GM21367 (cell line): Measurements from ENCODE around the gene METTL15.
"Not testable (repeated sequence)": the region's sequence is repeated elsewhere in the genome, so short reads cannot be mapped to it uniquely, and the experiment has no call there.

Experiments used
- ATAC-seq: cut with Tn5 transposase; IDR thresholded peaks from one replicate; pipeline ENCODE4 v1.9.1; 2021; ENCODE audit not compliant: unreplicated experiment

Gene METTL15

GRCh38 chr11:28195449-28195848 is 87.3 kb downstream of the METTL15 start:
- no peak for ATAC-seq

DNA sequence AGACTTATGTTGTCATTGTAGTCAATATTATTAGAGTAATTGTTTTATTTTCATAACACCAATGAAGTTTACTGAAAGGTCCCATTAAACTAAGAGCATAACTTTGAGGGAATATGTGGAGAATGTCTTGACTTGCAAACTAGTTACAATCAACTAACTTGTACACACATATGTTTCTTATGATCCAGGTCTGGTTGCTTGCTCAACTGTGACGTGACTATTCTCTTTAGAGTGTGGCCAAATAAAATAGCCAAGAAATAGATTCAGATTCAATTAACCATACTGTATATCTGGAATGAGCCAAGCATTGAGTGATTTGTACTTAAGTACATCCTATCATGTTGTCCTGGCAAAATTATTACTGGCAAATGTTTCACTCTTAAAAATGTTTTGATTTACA is 101.7 kb downstream of the METTL15 start:
- no peak for ATAC-seq

- not testable (repeated sequence) for ATAC-seq
These were observed 113.9 kb downstream of the METTL15 start for GRCh38 chr11:28222063-28222462.

- peak; percentile 90 for ATAC-seq
These were observed 115.4 kb downstream of the METTL15 start for GRCh38 chr11:28223577-28223976.

DNA sequence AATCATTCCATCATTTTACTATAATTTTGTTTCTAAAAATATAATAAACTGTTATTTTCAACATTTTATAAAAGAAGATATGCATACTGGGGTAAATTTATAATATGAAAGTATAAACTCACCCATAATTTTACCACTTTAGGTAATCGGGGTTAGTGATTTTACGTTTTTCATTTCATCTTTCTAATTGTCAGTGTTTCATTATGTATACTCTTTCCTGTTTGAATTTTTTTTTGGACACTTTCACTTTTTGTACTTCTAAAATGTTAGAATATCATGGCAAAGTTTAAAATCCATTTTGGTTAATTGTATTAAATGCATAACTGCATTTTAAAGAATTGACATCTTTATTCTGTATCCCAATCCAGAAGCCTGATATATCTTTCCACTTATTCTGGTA is 115.8 kb downstream of the METTL15 start:
- ATAC-seq, result no peak

DNA sequence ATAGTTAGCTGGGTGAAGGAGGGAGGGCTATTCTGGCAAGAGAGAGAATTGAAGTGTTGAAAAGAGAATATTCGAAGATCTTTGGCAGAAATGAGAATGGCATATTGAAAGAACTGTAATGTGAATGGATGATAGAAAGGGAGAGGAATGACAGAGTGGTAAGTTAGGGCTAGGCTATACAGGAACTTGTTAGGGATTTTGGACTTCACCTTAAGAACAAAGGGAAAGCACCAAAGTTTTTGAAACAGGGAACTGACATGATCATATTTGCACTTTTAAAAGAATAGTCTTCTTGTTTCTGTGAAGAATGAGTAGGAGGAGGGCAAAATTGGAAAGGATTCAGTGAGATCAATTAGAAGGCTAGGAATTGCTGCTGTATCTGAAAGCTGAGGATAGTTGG is 119.3 kb downstream of the METTL15 start:
- ATAC-seq, result no peak

DNA sequence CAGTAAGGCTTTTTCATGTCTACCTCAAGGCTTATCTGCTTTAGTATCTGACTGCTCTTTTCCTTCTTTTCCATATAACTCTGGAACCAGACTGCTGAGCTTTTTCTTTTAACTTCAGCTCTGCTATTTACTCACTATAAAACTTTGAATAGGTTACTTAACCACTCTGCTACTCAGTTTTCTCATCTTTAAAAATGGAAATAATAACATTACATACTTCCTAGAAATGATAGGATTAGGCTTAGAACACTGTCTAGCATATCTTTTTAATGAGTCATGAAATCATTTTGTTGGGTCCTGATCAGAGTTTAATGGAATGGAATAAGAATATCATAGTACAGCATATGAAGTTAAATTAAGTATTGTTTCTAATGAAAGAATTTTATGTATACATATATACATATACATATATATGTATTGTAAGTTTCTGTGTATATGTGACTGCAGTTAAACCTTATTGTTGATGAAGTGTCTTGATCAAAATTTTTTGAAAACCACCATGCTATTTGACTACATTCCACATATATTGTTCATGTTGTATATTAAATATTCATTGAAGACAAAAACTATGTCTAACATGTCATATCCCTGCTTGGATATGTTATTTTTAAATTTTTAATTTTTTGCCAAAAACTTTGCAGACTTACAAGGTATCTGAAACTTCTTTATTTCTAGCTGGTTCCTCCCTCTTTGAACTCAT is 120.2 kb downstream of the METTL15 start:
- ATAC-seq, result no peak

DNA sequence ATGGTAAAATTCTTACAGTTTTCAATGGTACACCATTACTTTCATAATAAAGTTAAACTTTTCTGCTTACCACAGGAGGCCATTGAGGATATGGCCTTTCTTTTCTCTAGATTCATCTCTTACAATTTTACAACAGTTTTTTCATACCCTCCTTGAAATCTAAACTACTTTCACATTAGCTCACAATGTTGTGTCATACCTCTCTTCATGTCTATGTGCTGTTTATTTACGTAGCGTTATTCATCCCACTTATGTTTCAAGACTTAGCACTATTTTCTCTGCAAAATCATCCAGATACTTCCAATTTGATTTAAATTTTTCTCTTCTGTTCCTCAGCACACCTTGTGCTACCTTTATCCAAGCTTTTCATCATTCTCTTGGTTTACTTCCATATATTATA is 123.3 kb downstream of the METTL15 start:
- no peak for ATAC-seq

DNA sequence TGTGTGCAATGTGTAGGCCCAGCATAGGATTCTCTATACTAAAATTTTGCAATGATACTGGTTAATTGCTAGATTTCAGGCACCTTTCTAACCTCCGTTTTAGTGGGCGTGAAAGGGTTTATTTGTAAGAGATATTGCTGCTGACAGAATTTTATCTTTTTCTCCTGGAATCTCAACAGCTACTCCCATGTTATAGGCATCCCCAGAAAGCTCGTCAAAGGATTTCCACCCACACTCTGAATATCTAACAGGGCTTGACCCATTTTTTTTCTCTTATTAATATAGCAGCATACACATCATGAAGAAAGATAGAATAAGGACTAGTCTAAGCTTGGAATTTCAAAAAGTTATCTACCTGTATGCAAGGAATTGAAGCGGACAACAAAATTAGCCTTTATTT is 124.5 kb downstream of the METTL15 start:
- ATAC-seq, result no peak

GRCh38 chr11:28241760-28242159 is 133.6 kb downstream of the METTL15 start:
- no peak for ATAC-seq

- ATAC-seq, result no peak
These were observed 134.4 kb downstream of the METTL15 start for GRCh38 chr11:28242596-28242995.

DNA sequence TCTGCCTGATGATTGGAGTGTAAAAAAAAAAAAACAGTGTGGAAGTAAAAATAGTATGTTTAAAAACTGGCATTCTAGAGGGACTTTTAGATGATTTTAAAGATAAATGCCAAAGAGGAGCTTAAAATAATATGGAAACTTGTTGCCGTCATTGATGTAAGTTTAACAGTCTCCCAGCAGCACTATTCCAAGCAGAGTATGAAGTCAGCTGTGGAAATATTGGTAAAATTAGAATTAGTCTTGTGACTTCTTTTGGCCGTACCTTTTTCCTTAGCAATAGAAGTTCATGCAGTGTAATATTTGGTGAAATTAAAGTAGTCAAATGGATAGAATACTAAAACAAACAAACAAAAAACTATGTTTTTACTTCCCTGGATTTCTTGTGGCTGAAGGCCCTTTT is 134.9 kb downstream of the METTL15 start:
- no peak for ATAC-seq

DNA sequence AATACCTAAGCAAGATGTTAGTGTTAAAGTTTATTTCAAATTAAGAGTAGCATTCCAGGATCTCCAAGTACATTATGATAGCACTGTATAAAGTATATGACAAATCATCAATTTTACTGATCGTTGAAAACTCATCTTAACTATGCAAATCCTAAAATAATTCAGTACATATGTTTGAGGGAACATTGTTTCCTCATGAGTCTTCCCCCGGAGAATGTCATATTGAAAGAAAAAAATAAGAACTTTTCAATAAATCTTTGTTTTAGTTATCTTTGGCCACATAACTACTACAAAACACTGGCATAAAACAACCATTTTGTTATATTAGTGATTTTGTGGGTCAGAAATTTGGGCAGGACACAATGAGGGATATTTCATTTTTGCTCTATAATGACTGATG is 135.4 kb downstream of the METTL15 start:
- no peak for ATAC-seq

DNA sequence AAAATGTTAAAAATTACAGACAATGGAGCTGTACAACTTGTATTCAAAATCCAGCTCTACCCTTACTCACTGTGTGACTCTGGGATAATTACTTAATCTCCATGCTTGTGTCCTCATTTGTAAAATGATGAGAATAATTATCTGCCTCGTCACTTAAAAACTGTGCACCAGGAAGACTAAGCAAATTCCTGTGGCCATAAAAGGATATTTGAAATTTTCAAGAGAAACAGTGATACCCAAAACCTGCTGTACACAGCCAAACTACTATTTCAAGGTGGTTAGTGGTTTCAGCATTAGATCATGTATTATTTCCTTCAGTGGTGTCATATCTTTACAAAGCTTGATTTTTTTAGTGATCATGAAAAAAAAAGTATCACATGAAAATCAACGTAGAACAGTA is 136.9 kb downstream of the METTL15 start:
- no peak for ATAC-seq

- ATAC-seq, result no peak
These were observed 142.0 kb downstream of the METTL15 start for GRCh38 chr11:28250192-28250591.

DNA sequence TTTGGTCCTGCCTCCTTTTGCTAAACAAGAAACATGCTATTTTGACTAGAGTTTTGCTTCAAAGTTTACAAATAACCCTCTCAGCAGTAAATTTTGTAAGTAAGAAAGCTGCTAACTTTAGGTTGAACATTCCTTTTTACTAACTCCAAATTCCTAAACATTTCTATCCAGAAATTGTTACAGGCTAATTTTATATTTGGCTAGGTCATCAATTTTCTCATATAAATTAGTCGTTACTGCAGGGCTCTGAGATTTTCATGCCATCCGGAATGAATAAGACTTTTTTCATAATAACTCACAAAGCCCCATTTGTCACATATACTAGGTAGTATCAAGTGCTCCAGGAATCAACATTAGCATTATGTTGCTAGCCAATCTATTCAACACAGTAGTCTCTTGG is 143.1 kb downstream of the METTL15 start:
- ATAC-seq, result no peak

- ATAC-seq, result no peak
These were observed 149.6 kb downstream of the METTL15 start for GRCh38 chr11:28257761-28258160.

GRCh38 chr11:28259177-28259843 is 151.1 kb downstream of the METTL15 start:
- ATAC-seq, result peak; percentile 71

GRCh38 chr11:28268925-28269324 is 160.7 kb downstream of the METTL15 start:
- no peak for ATAC-seq

- no peak for ATAC-seq
These were observed 161.4 kb downstream of the METTL15 start for GRCh38 chr11:28269586-28269985.

GRCh38 chr11:28272247-28272646 is 164.1 kb downstream of the METTL15 start:
- not testable (repeated sequence) for ATAC-seq

DNA sequence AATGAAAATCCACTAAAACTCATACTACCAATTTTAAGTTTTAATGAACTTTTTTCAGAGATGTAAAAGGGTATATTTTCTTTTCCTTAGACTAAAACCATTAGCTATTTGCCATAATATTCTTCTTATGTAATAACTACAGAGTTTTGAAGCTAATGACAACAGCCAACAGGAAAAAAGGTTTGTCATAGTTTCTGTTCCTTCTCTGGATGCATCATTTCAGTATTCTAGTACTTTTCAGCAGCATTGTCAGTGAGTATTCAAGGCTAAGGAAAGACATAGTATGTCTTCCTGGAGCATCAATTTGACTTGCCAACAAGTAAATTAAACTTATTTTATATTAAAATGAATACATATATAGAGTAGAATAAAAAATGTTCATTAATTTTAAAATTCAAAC is 166.0 kb downstream of the METTL15 start:
- no peak for ATAC-seq

GRCh38 chr11:28284196-28284595 is 176.0 kb downstream of the METTL15 start:
- no peak for ATAC-seq
